GM18498 (cell line): ENCODE results near the gene EXOC3L1.
A peak's percentile ranks its signal among the peaks of the same experiment; 100 is the strongest.

Experiments used
- ATAC-seq: cut with Tn5 transposase; IDR thresholded peaks from one replicate; pipeline ENCODE4 v1.9.1; 2021; ENCODE audit warnings: mild to moderate bottlenecking, moderate library complexity; ENCODE audit not compliant: unreplicated experiment

Gene EXOC3L1

GRCh38 chr16:67190041-67190440 lies at the start of gene EXOC3L1:
Gene EXOC3L1, minus strand, starts transcription at chr16:67190136. Its CDS starts 460 bp downstream, at chr16:67189676.
- ATAC-seq, result no peak

- no peak for ATAC-seq
Measured at GRCh38 chr16:67238806-67239470, 49.0 kb upstream of the EXOC3L1 start.

DNA sequence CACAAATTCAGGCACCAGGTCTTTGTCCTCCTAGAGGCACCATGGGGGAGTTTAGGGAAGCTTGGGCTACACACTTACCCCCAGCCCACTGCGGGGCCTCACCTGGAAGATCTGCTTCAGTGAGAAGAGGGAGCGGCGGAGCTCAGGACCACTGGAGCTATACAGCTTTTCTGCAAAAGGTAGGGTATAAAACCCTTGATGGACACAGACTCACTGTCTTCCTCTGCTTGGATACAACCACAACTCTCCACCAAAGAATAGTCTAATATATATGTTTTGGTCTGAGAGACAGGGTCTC lies 48.3 kb upstream of the EXOC3L1 start:
- no peak for ATAC-seq

DNA sequence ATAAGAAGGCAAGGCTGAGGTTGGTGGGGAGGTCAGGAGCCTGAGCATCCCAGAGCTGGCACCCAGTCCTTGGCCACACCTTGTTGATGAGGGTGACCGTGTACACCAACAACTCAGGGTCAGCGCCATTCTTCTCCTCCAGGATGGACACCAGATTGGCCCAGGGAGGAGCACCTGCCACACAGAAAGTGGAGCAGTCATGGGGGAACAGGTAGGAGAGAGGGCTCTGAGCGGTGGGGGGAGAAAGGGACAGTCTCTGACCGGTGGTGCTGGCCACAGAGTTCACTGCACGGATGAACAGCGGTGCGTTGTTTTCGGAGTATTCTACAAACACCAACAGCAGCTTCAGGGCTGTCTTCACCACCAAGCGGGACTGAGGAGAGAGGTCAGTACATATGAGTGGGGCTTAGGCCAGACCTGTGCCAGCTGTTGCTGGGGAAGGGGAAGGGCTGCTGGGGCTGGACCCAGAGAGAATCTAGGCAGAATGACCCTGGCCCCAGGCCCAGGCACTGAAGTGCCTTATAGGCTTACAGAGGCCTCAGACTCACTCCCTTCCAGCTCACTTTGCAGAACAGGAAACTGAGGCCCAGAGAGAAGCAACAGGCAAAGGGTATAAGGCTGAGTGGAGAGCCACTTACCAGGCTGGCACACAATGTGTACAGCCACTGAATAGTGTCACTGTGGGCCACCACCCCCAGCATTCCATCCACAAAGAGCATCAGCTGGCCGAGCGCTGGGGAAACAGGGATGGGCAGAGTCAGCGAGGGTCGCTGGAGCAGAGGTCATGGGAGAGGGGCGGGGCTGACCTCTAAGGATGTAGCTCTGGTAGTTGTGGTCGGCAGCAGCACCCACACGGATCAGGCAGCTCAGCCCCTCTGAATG lies 47.7 kb upstream of the EXOC3L1 start:
- no peak for ATAC-seq

- ATAC-seq, result no peak
Measured at GRCh38 chr16:67236563-67237395, 46.8 kb upstream of the EXOC3L1 start.

DNA sequence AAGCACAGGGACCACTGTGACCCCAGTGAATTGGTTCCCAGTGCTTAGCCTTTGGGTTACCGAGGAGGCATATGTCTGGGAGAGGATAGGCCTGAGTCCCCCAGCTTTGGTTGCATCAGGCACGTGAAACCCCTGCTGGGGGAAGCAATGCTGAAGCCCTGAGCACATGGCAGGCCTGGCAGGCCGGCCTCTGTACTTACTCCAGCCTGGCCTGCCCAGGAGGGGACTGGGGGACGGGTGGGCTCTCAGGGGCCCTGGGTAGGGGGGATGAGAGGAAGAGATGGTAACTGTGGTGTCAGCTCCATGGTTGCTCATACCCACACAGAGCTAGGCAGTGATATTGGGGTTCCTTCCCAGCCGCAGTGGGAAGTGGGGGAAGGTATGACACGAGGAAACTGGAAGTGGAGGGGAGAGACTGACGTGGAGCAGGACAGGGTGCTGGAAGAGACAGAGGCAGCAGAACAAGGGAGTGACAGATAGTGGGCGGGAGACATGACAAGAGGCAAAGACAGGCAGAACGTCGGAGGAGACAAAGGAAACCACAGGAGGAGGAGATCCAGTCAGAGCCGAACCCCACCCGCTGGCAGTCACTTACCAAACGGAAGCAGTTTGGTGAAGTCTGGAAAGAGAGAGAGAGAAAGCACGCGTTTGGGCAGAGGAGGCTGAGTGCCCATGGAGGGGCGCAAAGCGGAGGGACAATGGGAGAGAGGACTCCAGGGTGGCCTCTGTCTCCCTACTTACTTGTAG lies 46.1 kb upstream of the EXOC3L1 start:
- ATAC-seq, result no peak

GRCh38 chr16:67234180-67234597 lies 44.3 kb upstream of the EXOC3L1 start:
- ATAC-seq, result no peak

DNA sequence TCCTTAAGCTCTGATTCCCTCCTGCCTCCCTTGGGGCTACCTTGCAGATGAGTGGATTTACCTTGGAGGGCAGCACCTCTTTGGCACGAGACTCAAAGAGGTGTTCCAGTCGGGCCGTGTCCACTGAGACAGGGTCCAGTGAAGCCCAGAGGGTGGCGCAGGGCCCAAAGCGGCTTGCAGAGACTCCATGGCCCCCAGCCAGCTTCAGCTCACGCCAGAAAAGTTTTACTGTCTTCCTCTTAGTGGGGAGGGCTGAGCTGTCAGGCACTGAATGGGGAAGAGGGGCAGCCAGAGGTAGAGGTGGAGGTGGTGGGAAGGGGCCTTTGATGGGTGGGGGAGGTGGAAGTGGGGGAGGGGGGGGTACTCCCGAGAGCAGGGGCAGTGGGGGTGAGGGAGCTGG lies 43.7 kb upstream of the EXOC3L1 start:
- ATAC-seq, result no peak

DNA sequence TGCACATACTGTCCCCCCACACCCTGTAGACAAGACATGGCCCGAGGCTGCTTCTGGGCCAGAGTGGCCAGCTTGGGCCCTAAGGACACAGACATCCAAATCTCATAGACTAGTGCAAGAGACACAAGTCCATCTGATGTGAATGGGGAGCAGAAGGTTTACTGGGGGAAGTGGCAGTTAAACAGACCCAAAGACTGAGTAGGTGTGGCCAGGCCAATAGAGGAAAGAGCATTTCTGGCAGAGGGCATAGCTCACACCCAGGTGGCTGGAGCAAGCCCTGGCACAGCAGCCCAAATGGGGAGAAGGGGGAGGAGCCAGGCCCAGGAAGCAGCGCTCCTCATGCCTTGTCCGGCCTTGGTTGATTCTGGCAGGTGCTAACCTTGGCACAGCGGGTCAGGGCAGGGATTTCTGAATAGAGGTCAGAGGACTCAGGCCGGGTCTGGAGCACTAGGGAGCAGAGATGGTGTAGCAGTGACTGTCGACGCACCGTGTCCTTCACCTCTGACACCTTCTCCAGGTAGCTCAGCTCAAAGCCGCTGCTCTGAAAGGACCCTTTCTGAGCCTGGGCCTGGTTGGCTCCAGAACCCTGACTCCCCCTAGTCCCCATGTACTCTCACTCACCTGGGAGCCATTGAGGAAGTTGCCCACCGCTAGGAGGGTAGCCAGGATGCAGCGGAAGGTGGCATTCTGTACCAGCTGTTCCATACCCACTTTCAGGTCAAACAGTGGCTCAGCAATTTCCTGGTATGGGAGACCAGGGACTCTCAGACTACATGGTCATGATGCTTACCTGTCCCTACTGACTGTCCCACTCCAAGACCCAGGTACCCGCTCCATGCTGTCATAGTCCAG lies 41.1 kb upstream of the EXOC3L1 start:
- ATAC-seq, result no peak

DNA sequence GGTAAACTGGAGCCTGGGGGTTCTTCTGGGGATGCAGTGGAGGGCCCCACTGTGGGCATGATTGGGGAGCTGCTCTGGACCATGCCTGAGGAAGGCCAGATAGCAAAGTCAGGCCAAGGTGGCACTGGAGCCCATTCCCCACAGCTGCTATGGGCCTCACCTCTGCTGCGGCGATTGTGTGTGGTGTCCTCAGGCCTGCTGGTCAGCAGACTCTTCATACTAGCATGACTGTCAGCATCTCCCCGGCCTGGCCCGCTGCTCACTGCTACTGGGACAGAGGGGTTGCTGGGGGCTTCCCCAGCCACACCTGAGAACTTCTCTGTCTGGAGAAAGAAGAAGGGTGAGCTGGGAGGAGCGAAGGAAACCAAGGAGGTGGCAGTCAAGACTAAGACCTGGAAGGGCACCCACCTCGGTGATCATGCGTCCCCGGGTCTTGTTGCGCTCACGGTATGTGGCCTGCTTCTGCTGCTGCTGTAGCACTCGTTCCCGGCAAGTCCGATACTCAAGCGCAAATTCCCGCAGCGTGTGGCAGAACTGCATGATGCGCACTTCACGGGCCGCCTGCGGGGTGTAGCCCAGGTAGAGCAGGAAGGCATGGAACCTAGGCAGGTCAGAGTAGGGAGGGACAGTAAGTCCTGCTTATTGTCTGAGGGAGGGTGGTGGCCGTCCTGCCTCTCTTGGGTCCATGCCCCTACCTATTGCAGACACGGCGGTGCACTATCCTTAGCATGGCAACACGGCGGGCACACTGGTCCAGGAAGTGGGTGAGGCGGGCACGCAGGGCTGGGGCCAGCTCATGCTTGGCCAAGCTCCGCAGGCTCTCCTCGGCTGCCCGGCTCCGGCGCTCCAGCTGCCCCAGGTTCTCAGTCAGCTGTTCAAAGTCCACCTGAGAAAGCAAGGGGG lies 40.2 kb upstream of the EXOC3L1 start:
- ATAC-seq, result no peak

DNA sequence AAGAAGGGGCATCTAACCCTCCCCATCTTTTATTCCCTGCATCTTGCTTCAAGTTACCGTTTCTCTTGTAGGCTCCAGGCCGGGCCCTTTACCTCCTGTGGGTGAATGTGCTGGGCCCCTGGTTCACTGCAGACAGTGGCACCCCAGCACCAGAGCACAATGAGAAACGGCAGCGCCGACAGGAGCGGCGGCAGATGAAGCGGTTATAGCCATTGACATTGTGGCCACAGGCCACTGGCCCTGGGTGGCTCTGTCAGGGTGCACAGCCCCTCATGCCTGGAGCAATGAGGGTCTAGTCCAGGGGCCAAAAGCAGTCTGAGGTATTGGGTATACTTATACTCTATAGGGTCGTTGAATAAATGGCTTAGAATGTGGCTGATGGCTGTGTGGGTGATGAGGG lies 39.0 kb upstream of the EXOC3L1 start:
- no peak for ATAC-seq

GRCh38 chr16:67228034-67228785 lies 38.3 kb upstream of the EXOC3L1 start:
- no peak for ATAC-seq

DNA sequence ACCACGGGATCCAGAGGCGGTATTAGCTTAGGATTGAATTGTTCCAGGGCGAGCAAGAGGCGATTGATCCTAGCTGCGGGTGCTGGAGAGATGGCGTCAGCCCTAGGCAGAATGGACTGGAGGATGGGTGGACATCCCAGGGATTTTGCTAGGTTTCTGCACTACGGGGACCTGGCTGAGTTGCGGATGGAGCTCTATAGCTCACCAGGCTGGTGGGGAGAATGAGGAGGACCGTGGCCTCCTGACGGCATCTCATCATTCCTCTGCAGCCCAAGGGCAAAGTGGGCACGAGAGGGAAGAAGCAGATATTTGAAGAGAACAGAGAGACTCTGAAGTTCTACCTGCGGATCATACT lies 37.6 kb upstream of the EXOC3L1 start:
- ATAC-seq, result no peak

DNA sequence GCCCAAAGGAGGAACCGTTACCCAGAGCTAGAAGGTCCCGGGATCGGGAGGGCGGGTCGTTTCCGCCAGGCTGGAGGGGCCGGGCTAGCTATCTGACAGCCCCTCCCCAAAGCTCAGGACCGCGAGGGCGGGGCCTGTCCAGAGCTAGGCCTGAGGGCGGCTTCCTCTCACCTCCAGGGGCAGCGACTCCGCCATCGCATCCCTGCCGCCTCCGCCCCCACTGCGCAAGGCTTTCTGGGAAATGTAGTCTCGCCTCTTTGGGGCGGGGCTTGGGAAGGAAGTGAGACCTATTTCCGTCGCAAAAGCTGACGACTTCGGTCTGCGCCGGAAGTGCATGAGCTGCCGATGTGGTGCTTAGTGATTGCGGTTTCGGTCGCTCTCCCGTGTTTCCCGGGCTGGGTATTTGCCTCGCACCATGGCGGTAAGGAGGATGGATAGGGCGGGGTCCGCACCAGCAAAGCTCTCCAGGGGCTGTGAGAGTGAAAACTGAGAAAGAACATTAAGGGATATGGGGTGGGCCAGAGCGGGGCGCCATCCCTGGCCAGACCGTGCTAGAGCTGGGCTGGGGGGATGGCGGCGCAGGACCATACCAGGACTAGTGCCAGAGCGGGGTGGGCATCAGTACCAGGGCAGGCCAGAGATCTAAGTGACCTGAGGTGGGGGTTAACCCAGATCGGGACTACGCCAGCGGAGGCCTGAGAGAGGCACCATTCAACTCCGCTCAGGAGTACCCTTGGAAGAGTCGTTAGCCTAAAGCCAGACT lies 37.0 kb upstream of the EXOC3L1 start, which contains the start of gene TMEM208:
Gene TMEM208, plus strand, starts transcription at position 327 of the 763 bp plus-strand sequence. Its CDS starts 89 bp downstream, at position 416.
- ATAC-seq, result peak; percentile 95

DNA sequence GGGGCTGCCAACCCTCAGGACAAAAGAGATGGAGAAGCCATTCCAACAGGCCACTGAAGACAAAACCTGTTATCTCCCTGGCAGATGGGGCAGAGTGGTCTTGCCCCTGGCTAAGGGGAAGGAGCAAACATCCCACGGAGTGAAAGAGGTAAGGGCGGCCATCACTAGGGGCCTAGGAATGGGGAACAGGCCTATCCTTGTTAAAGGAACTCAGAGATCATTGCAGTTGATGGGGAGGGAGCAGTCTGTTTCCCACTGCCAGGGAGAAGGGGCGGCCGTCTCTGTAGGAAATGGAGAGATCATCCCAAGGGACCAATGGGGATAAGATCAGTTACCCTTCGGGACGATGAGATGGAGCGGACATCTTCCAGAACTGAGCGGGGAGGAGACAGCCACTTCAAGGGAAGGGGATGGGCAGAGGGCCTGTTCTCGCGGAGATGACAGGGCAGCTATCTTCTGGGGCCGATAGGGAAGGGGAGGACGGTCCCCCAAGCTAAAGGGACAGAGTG lies 36.4 kb upstream of the EXOC3L1 start:
- no peak for ATAC-seq

DNA sequence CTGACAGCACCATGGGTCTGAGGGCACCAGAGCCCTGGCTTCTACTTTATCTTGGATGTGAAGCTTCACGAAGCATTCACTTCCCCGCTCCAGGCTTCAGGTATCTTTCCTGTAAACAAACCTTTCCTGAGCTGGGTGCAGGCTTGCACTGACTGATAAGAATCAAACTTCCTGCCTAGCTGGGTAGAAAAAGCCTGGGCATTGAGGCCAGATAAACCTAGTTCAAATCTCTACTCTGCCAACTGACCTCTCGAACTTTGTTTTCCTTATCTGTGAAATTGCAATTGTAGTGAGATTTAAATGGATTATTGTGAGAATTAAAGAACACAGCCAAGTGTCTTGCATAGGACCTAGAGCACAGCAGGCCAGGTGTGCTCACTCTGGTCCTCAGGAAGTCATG lies 34.1 kb upstream of the EXOC3L1 start:
- no peak for ATAC-seq
